WTC11 (cell line): ENCODE measurements around the gene OCA2.

Source experiments
- ELF4 ChIP-seq: sonication (generic); formaldehyde crosslinking; IDR thresholded peaks from 2 replicates; pipeline ENCODE4 v1.8.1; 2022; ENCODE audit warnings: low read depth, mild to moderate bottlenecking, moderate library complexity, missing genetic modification reagents
- NR3C1 ChIP-seq: sonication (generic); formaldehyde crosslinking; conservative IDR thresholded peaks from 2 replicates; pipeline ENCODE4 v1.8.1; 2023; ENCODE audit warnings: low read depth, mild to moderate bottlenecking, missing genetic modification reagents
- ZNF416 ChIP-seq: fragments of 250-450 bp; sonication (Bioruptor Pico); IDR thresholded peaks from 2 replicates; pipeline ENCODE4 v1.9.0; 2021; ENCODE audit warnings: mild to moderate bottlenecking, inconsistent platforms

GRCh38 chr15:28133281-28133680, 34.2 kb upstream of the OCA2 start:
- no peak for TF ChIP-seq NR3C1 (CRISPR knock-in tag)
- no peak for TF ChIP-seq ELF4 (CRISPR knock-in tag)
- no peak for TF ChIP-seq ZNF416
